ELF-1 (cell line): ENCODE data around the gene CAPZA1.
A peak's percentile ranks its signal among the peaks of the same experiment; 100 is the strongest.
"Not testable (repeated sequence)": the region's sequence is repeated elsewhere in the genome, so short reads cannot be mapped to it uniquely, and the experiment has no call there.

Experiments used
- DNase-seq: peaks from one replicate; pipeline ENCODE4 v3.0.0-alpha.2; 2016; ENCODE audit warnings: low read depth, low spot score

The CAPZA1 gene

GRCh38 chr1:112626887-112627286 is 7.3 kb downstream of the CAPZA1 start:
- DNase-seq: no peak

- no peak for DNase-seq
Measured at GRCh38 chr1:112628516-112628915, 8.9 kb downstream of the CAPZA1 start.

GRCh38 chr1:112629256-112629655 is 9.6 kb downstream of the CAPZA1 start:
- no peak for DNase-seq

DNA sequence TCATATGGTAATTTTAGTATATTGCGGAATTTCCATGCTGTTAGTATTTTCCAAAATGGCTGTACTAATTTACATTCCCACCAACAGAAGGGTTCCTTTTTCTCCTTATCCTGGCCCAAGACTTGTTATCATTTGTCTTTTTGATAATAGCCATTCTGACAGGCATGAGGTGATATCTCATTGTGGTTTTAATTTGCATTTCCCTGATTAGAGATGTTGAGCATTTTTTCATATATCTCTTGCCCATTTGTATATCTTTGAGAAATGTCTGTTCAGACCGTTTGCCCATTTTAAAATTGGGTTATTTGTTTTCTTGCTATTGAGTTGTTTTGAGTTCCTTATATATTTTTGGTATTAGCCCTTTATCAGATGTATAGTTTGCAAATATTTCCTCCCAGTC is 14.0 kb downstream of the CAPZA1 start:
- no peak for DNase-seq

- no peak for DNase-seq
Measured at GRCh38 chr1:112634367-112634766, 14.7 kb downstream of the CAPZA1 start.

GRCh38 chr1:112636056-112636455 is 16.4 kb downstream of the CAPZA1 start:
- no peak for DNase-seq

- no peak for DNase-seq
Measured at GRCh38 chr1:112636597-112637253, 17.1 kb downstream of the CAPZA1 start.

DNA sequence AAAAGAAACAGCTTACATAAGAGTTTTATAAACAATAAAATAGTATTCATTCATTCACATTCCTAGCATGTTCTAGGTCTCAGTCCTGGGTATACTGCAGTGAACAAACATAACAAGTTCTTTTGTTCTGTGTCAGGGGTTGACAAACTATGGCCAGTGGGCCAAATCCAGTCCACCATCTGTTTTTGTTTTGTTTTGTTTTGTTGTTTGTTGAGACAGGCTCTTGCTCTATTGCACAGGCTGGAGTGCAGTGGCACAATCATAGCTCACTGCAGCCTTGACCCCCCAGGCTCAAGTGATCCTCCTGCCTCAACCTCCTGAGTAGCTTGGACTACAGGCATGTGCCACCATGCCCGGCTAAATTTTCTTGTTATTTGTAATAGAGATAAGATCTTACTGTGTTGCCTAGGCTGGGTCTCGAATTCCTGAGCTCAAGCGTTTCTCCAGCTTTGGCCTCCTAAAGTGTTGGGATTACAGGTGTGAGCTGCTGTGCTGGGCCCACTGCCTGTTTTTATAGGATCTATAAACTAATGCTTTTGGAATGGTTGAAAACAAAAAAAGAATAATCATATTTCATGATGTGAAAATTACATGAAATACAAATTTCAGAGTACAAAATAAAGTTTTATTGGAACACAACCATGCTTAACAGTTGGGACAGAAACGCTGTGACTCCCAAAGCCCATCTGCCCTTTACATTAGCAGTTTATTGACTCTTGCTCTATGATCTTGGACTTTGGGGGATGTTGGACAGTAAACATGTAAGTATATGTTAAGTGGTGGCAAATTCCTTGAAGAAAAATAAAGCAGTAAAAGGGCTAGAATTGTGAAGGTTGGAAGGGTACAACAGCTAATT is 17.9 kb downstream of the CAPZA1 start:
- peak; percentile 23 for DNase-seq

- DNase-seq: no peak
Measured at GRCh38 chr1:112638110-112638428, 18.4 kb downstream of the CAPZA1 start.

DNA sequence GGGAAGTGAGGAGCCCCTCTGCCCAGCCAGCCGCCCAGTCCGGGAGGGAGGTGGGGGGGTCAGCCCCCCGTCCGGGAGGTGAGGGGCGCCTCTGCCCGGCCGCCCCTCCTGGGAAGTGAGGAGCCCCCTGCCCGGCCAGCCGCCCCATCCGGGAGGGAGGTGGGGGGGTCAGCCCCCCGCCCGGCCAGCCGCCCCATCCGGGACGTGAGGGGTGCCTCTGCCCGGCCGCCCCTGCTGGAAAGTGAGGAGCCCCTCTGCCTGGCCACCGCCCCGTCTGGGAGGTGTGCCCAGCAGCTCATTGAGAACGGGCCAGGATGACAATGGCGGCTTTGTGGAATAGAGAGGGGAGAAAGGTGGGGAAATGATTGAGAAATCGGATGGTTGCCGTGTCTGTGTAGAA is 20.8 kb downstream of the CAPZA1 start:
- not testable (repeated sequence) for DNase-seq

GRCh38 chr1:112643080-112643479 is 23.4 kb downstream of the CAPZA1 start:
- DNase-seq: no peak

GRCh38 chr1:112646225-112646624 is 26.6 kb downstream of the CAPZA1 start:
- DNase-seq: no peak

GRCh38 chr1:112651205-112651604 is 31.6 kb downstream of the CAPZA1 start:
- no peak for DNase-seq

DNA sequence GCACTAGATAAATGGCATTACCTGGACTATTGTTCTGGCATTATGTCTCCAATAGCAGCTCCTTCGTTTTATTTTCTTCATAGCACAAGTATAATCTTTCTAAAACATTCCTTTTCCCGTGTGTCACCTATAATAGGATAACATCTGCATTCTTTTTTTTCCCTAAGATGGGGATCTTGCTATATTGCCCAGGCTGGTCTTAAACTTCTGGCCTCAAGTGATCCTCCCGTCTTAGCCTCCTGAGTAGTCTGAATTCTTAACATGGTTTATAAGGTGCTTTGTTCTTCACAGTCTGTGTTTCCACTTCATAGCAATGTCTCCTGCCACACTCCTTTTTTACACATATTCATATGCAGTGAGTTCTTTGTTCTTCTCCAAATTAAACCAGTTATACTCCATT is 46.2 kb downstream of the CAPZA1 start:
- DNase-seq: no peak

DNA sequence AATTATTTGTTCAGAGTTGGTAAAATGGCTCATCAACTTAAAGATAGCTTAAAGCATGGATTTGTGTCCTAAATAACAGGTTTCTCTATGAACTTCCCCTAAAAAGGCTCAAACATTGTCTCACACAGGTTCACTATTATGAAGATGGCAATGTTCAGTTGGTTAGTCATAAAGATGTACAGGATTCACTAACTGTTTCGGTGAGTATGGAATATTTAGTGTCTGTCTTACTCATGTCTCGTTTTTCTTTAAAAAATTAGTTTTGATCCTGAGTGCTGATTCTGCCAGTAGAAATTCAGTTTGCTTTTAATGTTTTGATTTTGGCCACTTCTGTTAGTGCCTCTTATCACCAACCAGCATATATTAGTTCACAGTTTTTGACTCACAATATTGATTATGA is 47.3 kb downstream of the CAPZA1 start:
- DNase-seq: no peak

DNA sequence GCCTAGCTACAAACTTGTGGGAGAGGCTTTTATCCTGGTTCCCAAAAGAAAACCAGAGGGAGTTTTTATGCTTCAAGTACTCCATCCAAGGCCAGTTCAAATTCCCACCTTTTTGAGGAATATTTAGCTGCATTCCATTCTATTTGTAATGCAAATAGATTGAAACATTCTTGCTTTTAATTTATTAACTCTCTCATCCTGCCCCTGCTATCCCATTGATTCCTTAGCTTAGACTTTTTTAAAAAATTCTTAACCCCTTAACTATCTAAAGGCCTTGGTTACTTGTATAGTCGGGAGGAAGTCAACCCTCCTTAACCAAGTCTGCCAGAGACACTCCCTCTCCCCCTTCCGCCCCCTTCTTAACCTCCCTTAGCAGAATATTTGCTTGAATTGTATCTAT is 52.4 kb downstream of the CAPZA1 start:
- no peak for DNase-seq

DNA sequence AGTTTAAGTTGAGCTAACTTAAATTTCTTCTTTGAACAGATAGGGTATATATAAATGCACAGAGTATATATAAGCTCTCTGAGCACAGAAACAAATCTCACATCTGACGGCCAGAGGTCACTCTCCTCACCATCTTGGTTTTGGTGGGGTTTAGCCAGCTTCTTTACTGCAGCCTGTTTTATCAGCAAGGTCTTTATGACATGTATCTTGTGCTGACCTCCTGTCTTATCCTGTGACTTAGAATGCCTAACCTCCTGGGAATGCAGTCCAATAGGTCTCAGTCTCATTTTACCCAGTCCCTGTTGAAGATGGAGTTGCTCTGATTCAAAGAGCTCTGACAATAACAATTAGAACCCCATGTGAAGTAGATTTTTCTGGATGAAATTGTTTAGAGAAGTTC is 53.2 kb downstream of the CAPZA1 start:
- DNase-seq: no peak

DNA sequence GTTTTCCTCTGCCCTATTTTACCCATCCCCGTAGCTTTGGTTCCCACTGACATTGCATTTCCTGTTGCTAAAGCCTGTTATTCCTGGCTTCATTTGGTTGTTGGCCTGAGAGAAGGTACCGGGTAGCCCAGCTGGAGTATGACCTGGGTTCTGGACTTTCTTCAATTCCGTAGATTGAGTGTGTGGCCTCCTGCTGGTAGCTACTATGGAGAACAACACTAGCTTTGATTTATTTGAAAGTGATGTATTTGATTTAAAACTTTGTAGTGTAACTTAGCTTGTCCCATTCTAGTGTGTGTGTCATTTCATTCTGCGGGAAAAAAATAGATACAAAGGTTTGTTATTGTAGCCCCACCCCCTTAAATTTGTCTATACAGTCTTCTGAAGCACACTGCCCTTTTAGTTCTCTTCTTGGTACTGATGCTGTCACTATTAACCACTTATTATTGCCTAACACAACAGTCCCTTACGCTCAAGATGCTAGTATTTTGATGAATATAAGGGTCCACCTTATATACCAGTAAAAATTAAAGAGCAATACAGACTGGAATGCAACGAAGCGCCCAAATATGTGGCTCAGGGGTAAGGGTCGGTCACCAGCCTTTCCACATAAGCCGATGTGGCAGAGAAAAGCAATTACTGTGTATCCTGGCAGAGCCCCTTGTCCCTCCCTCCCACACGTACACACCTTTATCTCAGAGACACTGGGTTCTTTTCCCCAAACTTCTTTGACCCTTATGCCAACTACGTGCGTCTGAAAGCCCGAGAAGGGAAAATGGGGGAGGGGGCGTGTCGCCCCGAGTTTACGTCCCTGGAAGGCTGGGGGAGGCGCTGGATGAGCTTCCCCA is 54.2 kb downstream of the CAPZA1 start:
- DNase-seq: peak; percentile 18

DNA sequence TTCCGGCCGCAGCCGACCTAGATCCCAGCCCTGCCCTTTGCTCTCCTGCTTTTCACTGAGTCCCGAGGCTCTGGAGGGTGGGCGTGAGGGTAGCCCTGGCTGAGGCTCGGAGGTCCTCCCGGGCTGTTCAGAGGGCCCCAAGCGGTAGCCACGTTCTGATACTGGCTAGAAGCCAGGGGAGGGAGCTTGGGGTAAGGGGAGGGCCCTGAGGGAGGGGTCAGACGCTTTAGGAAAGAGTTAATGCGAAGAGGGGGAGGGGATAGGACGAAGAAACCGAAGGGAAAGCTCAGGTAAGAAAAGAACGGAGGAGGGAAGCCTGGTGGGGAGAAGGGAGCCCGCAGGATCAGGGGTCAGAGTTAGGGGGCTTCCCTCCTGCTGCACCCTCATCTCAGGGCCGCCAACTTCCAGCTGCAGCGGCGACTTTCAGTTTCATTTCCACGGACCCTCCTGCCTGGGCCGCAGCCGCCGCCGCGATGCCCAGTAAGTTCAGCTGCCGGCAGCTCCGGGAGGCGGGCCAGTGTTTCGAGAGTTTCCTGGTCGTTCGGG is 54.9 kb downstream of the CAPZA1 start, which contains the start of gene MOV10:
MOV10 (plus strand) TSS at position 220 of the 546 bp plus-strand sequence; CDS start at position 474, 254 bp downstream.
- DNase-seq: peak; percentile 87

DNA sequence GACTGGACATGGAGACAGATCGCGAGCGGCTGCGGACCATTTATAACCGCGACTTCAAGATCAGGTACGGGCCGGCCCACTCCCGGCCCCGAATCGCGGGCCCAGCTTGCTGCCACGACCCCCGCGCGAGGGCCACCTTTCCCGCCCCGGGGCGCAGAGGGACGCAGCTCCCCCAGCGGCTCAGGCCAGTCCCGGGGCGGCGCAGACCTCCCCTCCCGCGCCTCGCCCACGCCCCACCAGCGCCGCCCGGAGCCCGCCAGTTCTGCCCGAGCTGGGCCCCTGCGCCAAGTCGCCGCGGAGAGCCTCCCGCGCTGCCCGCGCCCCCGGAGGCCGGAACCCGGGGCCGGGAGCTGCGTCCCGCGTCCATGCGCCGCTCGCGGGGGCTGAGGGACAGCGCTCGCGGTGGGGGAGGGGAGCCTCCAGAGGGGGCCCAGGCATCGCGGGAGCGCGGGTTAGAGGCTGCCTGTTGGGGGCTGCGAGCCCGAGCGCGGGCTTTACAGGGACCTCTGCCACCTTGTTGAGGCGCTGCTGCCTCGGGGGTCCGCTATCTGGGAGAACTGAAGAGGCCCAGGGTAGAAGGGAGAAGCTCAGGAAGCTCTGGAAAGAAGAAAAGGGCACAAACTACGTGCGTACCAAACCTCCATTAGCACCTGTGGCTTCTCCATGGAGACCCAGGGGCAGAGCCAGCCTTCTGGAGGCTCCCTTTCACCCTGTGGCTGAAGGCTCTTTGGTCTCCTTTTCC is 55.5 kb downstream of the CAPZA1 start:
- peak; percentile 58 for DNase-seq

DNA sequence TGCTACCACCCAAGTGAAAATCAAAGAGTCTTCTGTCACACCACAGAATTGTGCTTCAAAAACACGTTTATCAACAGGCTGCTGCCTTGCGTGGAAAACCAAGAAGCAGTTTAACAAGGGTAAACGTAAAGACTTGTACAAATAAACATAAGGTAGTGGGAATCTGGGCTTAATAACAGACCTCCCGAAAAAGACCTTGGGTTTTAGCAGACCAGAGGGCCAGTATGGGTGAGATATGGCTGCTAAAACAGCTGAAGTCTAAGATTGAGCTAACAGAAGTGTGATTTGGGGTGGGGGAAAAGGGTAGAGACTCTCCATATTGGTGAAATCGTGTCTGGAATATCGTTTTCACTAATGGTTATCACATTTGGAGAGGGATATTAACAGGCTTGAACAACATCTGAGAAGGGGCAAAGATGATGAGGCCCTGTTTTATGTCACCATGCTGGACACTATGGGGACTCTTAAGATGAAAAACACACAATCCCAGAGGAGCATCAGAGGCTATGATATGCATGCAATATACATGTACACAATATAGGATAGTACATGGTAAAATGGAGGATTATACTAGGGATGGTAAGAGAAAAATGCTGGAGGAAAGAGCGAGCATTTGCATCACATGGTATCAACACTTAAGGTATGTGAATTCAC is 56.2 kb downstream of the CAPZA1 start:
- no peak for DNase-seq
